HepG2 (cell line): ENCODE data around the gene ZNF749. TPM values are rescaled to one million over a fixed set of nuclear protein-coding genes. Genes with fewer than 3 reads are reported as not detected.
A peak's percentile ranks its signal among the peaks of the same experiment; 100 is the strongest.

ENCODE experiments used
- ATF2 ChIP-seq: sonication (generic); formaldehyde crosslinking; IDR thresholded peaks from 2 replicates; pipeline ENCODE4 v1.4.0; 2020; ENCODE audit warnings: missing genetic modification reagents
- DRAP1 ChIP-seq: IDR thresholded peaks from 2 replicates; pipeline ENCODE4 v1.6.1; 2016; ENCODE audit warnings: missing genetic modification reagents, missing compliant biosample characterization
- E2F1 ChIP-seq: sonication (generic); formaldehyde crosslinking; IDR thresholded peaks from 2 replicates; pipeline ENCODE4 v1.5.0; 2020; ENCODE audit warnings: missing genetic modification reagents
- HOXA3 ChIP-seq: sonication (generic); formaldehyde crosslinking; IDR thresholded peaks from 2 replicates; pipeline ENCODE4 v1.5.0; 2020; ENCODE audit warnings: missing genetic modification reagents
- MEF2D ChIP-seq: sonication (generic); formaldehyde crosslinking; IDR thresholded peaks from 2 replicates; pipeline ENCODE4 v1.5.1; 2020; ENCODE audit warnings: mild to moderate bottlenecking, missing genetic modification reagents
- PRDM10 ChIP-seq: sonication (generic); formaldehyde crosslinking; IDR thresholded peaks from 2 replicates; pipeline ENCODE4 v1.4.0; 2020; ENCODE audit warnings: low read depth, missing genetic modification reagents
- REST ChIP-seq, 2 experiments: IDR thresholded peaks; 2 replicates each; pipeline ENCODE4 v1.6.1; 2011 to 2012; ENCODE audit warnings: low read length in 2 of 2, borderline replicate concordance in 1 of 2, low read depth in 1 of 2, mild to moderate bottlenecking in 1 of 2, moderate library complexity in 1 of 2
- TBX2 ChIP-seq: sonication (generic); formaldehyde crosslinking; IDR thresholded peaks from 2 replicates; pipeline ENCODE4 v1.5.0; 2020; ENCODE audit warnings: missing genetic modification reagents, mild to moderate bottlenecking, borderline replicate concordance
- XRCC5 ChIP-seq: fragments of 200-400 bp; formaldehyde crosslinking; optimal IDR thresholded peaks from 2 replicates; pipeline ENCODE3; 2017; ENCODE audit warnings: mild to moderate bottlenecking, low read length
- ZNF18 ChIP-seq: sonication (generic); formaldehyde crosslinking; IDR thresholded peaks from 2 replicates; pipeline ENCODE4 v1.8.0; 2022; ENCODE audit warnings: mild to moderate bottlenecking, missing genetic modification reagents; ENCODE audit not compliant: insufficient replicate concordance
- ZNF24 ChIP-seq: fragments of 450-650 bp; IDR thresholded peaks from 2 replicates; pipeline ENCODE4 v1.6.1; 2017; ENCODE audit warnings: antibody characterized with exemption, mild to moderate bottlenecking
- ZNF564 ChIP-seq: sonication (generic); formaldehyde crosslinking; IDR thresholded peaks from 2 replicates; pipeline ENCODE4 v1.8.1; 2023; ENCODE audit warnings: mild to moderate bottlenecking, missing genetic modification reagents
- ZNF576 ChIP-seq: sonication (generic); formaldehyde crosslinking; IDR thresholded peaks from 2 replicates; pipeline ENCODE4 v1.4.0; 2020; ENCODE audit warnings: mild to moderate bottlenecking, missing genetic modification reagents
- ZNF614 ChIP-seq: IDR thresholded peaks from 2 replicates; pipeline ENCODE4 v1.6.1; 2018; ENCODE audit warnings: missing biosample characterization, missing genetic modification reagents, inconsistent platforms, borderline replicate concordance
- polyA plus RNA-seq, 8 experiments: library from polyadenylated mRNA; depleted of rRNA in 3 of 8; stranded (reverse) in 7 of 8; unstranded in 1 of 8; fragments of >200 nt; fragmentation: Illumina TruSeq in 4 of 8; extraction: Trizol in 4 of 8; gene quantifications; 2 replicates each; pipeline versions ENCODE4 v1.2.1 to v1.2.3, GENCODE V29; 2011 to 2016; ENCODE audit warnings: low read depth in 4 of 8, missing spikeins in 1 of 8, mixed read lengths in 1 of 8; ENCODE audit not compliant: insufficient read depth in 1 of 8
- total RNA-seq, 5 experiments: library from RNA; depleted of rRNA; stranded (reverse); fragments of >200 nt; fragmentation: Illumina TruSeq; extraction: Trizol; gene quantifications; 2 replicates each; pipeline ENCODE4 v1.2.3, GENCODE V29; 2016; ENCODE audit warnings: low read depth in 1 of 5

ZNF749 gene
- total and polyA plus RNA-seq, 2 of the 13 experiments (the other 11 are each of a cell fraction or from before 2014, with no cell fraction given), result 18.9 to 21.0 TPM

- TF ChIP-seq ATF2 (CRISPR knock-in tag) (peak; percentile 60; the same call in 1 of the 2 replicates), MEF2D (CRISPR knock-in tag) (peak; percentile 56), TBX2 (CRISPR knock-in tag) (peak; percentile 57; the same call in 1 of the 2 replicates), XRCC5 (peak; percentile 58), ZNF614 (peak; percentile 55; the same call in 1 of the 2 replicates), HOXA3 (CRISPR knock-in tag) (peak; percentile 96), DRAP1 (peak; percentile 77; the same call in 1 of the 2 replicates), ZNF576 (CRISPR knock-in tag) (no peak), ZNF24 (no peak), PRDM10 (CRISPR knock-in tag) (peak; percentile 48; the same call in 1 of the 2 replicates), ZNF564 (CRISPR knock-in tag) (0 out of 2 replicates have a peak, but pooled peaks have one; percentile 21), ZNF18 (no peak), REST (IDR thresholded peaks at IDR 0.05; ENCODE audit: borderline replicate concordance in 1 of 2, low read depth in 1 of 2, low read length in 2 of 2) (peak in 1 of 2 experiments; percentile 28; a peak in 1 of 4 replicates), E2F1 (CRISPR knock-in tag) (0 out of 2 replicates have a peak, but pooled peaks have one; percentile 65)
These were observed at the start of gene ZNF749 (continued) for GRCh38 chr19:57435062-57435978.
